ENCODE measurements around the gene KCNQ1OT1.
A peak's percentile ranks its signal among the peaks of the same experiment; 100 is the strongest.

KCNQ1OT1 gene

DNA sequence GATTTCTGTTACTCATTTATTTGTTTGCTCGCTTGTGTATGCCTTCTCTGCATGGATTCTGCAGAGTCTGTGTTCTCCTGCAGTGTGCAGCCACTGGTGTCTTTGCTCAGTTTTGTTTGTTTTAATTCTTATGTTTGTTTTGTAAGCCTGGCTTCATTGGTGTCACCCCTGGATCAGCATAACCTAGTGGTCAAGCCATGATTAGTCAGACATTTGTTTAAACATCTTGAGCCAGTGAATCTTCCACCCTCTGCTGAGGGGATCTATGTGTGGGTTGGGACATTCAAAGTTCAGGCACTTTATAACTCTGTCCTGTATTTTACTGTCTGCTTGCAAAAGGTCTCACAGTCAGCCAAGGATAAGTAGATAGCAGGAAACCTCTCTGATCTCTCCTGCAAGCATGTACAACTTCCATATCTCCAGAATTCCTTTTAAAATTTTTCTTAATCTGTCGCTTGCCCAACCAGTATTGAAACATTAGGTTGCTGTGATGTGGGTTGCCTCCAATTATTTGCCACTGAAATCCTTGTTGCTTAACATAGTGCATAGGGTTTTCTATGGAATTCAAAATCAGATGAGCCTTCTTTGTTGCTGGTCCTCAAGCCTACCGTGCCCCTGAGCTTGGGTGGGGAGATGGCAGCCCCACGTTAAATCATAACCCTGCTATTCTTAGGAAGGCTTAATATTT lies 86.8 kb downstream of the KCNQ1OT1 start:
- TF ChIP-seq, protein P1, sequence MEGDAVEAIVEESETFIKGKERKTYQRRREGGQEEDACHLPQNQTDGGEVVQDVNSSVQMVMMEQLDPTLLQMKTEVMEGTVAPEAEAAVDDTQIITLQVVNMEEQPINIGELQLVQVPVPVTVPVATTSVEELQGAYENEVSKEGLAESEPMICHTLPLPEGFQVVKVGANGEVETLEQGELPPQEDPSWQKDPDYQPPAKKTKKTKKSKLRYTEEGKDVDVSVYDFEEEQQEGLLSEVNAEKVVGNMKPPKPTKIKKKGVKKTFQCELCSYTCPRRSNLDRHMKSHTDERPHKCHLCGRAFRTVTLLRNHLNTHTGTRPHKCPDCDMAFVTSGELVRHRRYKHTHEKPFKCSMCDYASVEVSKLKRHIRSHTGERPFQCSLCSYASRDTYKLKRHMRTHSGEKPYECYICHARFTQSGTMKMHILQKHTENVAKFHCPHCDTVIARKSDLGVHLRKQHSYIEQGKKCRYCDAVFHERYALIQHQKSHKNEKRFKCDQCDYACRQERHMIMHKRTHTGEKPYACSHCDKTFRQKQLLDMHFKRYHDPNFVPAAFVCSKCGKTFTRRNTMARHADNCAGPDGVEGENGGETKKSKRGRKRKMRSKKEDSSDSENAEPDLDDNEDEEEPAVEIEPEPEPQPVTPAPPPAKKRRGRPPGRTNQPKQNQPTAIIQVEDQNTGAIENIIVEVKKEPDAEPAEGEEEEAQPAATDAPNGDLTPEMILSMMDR (IDR thresholded peaks at IDR 0.05; ENCODE audit: borderline replicate concordance, control extremely low read depth, extremely low read depth, insufficient read depth, missing control alignments): no peak
- in situ Hi-C loops (cut with MboI; ENCODE audit: low sequenced_read_pairs, unreplicated experiment): no loop called here
- no peak for DNase-seq (ENCODE audit: low spot score)

DNA sequence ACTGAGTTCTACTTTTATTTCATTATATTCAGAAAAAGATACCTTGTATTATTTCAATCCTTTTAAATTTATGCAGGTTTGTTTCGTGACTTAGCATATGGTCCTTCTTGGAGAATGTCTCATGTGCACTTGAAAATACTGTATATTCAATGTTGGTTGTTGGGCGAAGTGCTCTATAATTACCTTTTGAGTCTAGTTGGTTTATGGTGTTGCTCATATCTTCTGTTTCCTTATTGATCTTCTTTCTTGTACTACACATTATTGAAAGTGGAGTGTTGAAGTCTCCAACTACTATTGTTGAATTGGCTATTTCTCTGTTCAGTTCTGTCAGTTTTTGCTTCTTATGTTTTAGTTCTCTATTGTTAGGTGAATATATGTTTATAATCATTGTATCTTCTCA lies 90.4 kb downstream of the KCNQ1OT1 start:
- in situ Hi-C loops (cut with MboI; ENCODE audit: low sequenced_read_pairs, unreplicated experiment): no loop called here
- TF ChIP-seq, protein P1 (IDR thresholded peaks at IDR 0.05; ENCODE audit: borderline replicate concordance, control extremely low read depth, extremely low read depth, insufficient read depth, missing control alignments): no peak
- DNase-seq (ENCODE audit: low spot score): no peak

DNA sequence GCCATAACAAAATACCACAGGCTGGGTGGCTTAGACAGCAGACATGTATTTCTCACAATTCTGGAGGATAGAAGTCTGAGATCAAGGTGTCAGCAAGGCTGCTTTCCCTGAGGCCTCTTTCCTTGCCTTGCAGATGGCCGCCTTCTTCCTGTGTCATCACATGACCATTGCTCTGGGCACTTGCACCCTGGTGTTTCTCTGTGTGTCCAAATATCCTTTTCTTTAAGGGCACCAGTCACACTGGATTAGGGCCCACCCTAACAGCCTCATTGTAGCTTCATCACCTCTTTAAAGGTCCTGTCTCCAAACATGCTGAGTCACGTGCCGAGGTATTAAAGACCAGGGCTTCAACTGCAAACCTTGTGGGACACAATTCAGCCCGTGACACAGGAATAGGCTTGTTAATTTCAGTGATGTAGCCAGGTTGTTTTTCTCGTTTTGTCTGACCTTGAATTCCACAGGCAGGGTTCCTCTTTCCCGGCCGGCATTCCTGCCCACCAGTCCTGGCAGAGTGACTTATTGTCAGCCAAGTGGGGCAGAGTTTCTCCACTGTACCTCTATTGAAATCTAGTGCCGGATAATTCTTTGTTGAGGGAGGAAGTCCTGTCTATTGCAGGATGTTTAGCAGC lies 100.1 kb downstream of the KCNQ1OT1 start:
- DNase-seq (ENCODE audit: low spot score): no peak
- in situ Hi-C loops (cut with MboI; ENCODE audit: low sequenced_read_pairs, unreplicated experiment): no loop called here
- TF ChIP-seq, protein P1 (IDR thresholded peaks at IDR 0.05; ENCODE audit: borderline replicate concordance, control extremely low read depth, extremely low read depth, insufficient read depth, missing control alignments): no peak

DNA sequence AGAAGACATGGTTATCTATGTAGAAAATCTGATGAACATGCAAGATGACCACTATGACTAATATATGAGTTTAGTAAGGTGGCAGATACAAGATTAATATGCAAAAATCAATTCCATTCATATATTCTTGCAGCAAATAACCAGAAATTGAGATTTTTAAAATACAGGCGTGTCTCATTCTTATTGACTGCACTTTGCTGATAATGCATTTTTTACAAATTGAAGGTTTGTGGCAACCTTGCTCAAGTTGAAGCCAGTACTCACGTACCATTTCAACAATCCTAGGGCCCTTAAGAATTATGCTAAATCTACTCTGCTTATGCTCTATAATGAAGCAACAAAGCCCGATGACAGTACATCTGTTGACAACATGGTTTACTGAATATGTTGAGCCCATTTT lies 104.6 kb downstream of the KCNQ1OT1 start:
- no peak for DNase-seq (ENCODE audit: low spot score)
- TF ChIP-seq, protein P1 (IDR thresholded peaks at IDR 0.05; ENCODE audit: borderline replicate concordance, control extremely low read depth, extremely low read depth, insufficient read depth, missing control alignments): no peak
- in situ Hi-C loops (cut with MboI; ENCODE audit: low sequenced_read_pairs, unreplicated experiment): no loop called here

DNA sequence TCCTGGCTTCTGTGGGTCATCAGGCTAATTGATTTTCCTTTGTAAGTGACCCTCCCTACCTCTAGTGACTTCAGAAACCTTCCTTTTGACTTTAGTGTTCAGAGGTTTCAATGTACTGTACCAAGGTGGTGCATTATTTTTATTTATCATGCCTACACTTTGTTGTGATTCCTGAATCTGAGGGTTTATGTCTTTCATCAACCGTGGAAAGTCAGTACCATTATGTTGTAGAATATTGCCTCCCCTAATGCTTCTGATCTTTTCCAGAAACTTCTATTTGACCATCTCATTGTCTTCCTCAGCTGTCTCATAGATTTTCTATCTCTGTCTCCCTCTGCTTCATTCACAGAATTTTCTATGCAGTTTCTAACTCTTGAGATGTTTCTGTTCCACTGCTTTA lies 105.5 kb downstream of the KCNQ1OT1 start:
- TF ChIP-seq, protein P1 (IDR thresholded peaks at IDR 0.05; ENCODE audit: borderline replicate concordance, control extremely low read depth, extremely low read depth, insufficient read depth, missing control alignments): no peak
- no peak for DNase-seq (ENCODE audit: low spot score)
- in situ Hi-C loops (cut with MboI; ENCODE audit: low sequenced_read_pairs, unreplicated experiment): no loop called here

DNA sequence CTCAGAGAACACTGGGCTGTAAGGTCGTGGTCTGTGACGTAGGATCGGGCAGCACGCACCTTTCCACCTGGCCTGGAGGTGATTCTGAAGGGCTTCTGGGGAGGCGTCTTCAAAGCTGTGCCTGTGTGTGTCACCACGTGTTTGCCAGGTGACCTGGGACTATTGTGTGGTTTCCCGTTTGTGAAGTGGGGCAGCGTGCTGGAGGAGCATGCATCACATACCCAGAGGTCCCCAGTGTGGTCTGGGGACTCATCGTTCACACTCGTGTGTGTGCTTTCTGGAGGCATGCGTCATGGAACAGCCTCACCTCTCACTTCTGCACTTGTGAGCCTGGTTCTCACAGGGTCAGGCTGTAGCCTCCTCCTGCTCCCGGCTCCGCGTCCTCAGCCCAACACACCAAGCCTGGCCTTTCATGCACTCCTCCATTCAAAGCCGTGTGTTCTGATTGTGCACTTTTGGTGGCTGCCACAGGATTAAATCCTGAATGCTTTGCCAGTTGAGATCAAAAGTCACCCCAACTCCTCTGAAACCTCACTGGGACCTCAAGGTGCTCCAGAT lies 106.3 kb downstream of the KCNQ1OT1 start:
- in situ Hi-C loops (cut with MboI; ENCODE audit: low sequenced_read_pairs, unreplicated experiment): no loop called here
- peak; percentile 14 for DNase-seq (ENCODE audit: low spot score)
- TF ChIP-seq, protein P1 (IDR thresholded peaks at IDR 0.05; ENCODE audit: borderline replicate concordance, control extremely low read depth, extremely low read depth, insufficient read depth, missing control alignments): no peak

All from GM13976 (cell line).